Stimulated activated CD8-positive, alpha-beta memory T cell treated with anti-CD3 and anti-CD28 coated beads, Interleukin-12 subunit alpha, Interleukin-12 subunit beta, amount 100 ng/mL, for 4 hours (primary cell): ENCODE data around the gene SUN1.

Experiments
- DNase-seq: peaks from one replicate; pipeline ENCODE4 v3.0.0-alpha.2; 2020; ENCODE audit warnings: low read depth

Gene SUN1

DNA sequence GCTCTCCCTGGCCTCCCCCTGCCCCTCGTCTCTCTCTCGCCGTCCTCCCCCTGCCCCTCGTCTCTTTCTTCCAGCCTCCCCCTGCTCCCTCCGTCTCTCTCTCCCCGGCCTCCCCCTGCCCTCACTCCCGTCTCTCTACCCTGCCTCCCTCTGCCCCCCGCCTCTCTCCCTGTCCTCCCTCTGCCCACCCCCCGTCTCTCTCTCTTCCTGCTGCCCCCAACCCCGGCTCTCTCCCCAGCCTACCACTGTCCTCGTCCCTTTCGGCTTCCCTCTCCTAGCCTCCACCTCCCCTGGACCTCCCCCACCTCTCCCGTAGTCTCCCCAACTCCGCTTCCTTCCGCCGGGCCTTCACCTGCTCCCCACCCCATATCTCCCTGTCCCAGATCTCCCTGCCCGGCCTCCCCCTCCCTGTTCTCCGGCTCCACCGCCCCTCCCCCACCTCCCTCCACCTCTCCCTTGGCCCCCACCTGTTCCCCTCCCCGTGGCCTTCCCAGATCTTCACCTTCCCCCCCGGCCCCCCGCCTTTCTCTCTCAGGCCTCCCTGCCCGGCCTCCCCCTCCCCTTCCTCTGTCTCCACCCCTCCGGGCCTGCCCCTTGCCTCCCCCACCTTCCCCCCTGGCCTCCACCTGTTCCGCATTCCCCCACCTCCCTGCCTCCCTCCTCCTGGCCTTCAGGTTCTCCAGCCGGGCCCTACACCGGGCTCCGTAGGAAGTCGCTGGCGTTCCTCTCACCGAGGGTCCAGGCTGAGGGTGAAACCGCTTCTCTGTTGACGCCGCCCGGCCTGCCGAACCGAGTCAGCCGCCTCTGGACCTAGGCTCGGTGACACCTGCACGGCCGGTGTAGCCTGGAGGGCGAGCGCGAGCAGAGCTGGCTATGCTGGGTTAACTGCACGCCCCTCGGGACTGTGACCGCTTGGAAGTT is 45.3 kb downstream of the SUN1 start:
- DNase-seq = no peak

DNA sequence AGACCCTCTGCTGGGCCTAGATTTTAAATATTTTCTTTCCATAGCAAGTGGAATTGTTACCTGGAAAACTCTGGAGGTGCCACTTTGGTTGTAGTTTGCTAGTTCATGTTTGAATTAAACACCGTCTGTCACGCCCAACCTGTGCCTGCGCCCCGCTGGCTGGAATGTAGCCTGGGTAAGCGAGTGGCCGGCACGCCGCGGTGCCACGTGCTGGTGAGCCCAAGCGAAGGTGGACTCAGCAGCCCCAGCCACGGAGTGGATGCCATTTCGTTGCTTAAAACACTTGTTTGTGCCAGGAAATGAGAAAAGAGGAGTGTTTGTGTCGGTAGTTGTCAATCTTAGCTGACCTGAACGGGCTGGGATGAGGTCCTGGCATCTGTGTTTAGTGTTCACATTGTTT is 46.8 kb downstream of the SUN1 start:
- DNase-seq = no peak

DNA sequence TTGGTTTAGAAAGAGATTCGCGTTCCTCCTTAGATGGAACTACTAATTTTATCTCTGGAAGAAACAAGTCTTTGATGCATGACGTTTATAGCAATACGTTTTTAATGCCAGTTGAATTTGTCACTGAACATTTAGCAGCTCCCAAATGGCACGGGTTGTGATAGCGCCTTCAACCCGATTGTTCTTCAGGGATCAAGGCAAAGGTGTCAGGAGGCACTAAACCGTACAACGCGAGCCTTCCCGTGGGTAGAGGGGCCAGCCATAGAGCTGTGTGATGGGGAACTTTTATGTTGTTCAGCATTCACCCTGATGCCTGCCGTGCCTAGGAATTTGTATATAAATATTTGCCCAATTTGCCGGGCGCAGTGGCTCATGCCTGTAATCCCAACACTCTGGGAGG is 47.4 kb downstream of the SUN1 start:
- no peak for DNase-seq

DNA sequence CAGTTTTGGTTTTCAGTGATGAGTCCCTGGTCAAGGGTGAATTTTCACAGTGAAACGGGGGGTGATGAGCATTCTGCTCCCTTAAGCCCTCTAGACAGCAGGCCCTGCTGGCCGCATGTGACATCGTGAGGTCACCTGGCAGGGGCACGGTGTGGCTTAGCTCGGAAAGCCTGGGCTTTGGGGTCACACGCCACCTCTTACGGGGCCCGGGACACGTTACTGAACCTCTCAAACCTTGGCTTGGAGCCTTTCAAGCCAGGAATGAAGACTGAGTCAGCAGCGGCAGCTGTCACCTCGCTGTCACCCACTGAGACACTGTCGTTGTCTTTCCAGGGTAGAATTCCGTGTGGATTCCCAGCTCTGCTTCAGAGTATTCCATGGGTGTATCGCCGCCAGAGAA is 48.2 kb downstream of the SUN1 start:
- no peak for DNase-seq

DNA sequence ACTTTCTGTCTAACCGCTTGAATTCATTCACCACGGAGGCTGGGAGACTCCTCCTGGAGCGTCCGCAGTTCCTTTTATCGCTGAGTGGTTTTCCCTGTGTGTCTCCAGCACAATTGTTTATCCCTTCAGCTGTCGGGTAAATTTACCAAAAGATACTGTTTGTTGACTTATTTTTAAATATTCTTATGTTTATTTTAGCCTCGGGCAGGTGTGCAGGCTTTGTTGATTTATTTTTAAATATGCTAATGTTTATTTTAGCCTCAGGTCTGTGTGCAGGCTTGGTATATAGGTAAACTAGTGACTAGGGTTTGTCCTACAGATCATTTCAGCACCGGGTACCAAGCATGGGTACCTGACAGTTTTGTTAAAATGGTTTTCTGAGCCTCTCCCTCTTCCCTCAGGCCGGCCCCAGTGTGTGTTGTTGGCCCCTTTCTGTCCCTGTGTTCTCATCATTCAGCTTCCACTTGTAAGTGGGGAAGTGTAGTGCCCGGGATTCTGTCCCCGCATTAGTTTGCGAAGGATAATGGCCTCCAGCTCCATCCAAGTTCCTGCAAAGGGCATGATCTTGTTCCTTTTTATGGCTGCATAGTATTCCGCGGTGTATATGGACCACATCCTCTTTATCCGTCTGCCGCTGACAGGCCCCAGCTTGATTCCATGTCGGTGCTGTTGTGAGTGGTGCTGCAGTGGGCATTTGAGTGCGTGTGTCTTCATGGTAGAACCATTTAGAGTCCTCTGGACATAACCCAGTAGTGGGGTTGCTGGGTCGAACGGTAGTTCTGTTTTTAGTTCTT is 49.4 kb downstream of the SUN1 start:
- DNase-seq = no peak

DNA sequence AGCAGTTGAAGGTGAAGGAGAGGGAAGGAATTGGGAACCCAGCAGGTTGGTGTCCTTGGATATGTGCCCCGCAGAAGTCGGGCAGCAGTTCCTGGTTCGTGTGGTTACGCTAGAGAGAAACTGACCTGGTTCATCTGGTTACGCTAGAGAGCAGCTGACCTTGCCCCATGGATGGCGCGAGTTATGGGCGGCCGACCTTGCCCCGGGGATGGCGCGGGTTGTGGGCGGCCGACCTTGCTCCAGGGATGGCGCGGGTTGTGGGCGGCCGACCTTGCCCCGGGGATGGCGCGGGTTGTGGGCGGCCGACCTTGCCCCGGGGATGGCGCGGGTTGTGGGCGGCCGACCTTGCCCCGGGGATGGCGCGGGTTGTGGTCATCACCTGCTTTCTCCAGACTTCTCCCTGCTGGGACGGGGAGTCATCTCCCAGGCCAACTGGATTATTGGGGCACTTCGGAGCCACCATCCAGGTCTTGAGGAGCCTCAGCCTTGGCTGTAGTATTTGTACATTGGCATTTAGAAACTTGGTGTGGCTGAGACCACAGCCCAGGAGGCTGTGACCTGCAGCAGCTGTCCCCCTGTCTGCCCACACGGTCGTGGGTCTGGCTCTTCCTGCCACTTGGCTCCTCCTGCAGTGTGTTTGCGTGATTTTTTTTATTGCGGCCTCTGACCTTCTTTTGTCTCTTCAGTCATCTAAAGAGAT is 50.2 kb downstream of the SUN1 start:
- DNase-seq = no peak

DNA sequence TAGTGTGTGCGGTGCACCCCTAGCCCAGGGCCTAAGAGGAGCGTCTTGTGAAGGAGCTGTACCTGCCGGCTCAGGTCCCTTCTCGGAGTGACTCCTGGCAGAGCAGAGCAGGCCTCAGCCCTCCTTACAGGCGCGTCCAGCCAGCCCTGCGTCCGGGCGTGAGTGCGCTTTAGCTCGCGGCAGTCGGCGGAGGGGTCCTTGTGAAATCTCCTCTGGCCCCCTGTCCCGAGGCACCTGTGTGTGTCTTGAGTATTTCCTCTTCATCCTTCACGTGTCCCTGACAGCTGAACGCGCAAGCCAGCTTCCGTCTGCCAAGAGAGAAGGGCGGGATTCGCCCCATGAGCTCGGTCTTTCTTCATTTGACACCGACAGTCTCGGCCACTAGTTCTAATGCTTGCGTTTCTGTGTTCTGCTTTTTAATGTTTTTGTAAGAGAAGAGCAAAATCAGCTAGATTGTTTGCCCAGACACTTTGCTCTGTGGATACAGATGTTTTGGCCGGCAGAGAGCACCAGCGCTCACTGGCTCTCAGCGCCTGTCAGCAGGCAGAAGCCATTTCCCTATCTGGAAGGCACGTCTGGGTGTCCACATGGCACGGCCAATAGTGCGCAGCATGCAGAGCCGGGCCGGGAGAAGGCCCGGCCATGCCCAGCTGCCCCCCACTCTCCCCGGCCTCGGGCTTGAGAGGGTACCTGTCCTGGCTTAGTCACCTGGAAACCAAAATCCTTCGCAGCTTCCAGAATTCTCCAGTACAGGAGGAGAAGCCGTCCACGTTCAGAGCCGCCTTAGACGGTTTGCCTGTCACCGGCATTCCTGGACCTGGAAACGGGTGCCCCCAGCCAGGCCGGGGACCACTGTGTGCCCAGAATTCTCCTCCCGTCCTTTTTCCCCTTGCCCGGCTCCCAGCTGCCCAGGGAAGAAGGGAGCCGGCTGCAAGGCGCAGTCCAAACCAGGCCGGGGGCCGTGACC is 51.1 kb downstream of the SUN1 start:
- no peak for DNase-seq

DNA sequence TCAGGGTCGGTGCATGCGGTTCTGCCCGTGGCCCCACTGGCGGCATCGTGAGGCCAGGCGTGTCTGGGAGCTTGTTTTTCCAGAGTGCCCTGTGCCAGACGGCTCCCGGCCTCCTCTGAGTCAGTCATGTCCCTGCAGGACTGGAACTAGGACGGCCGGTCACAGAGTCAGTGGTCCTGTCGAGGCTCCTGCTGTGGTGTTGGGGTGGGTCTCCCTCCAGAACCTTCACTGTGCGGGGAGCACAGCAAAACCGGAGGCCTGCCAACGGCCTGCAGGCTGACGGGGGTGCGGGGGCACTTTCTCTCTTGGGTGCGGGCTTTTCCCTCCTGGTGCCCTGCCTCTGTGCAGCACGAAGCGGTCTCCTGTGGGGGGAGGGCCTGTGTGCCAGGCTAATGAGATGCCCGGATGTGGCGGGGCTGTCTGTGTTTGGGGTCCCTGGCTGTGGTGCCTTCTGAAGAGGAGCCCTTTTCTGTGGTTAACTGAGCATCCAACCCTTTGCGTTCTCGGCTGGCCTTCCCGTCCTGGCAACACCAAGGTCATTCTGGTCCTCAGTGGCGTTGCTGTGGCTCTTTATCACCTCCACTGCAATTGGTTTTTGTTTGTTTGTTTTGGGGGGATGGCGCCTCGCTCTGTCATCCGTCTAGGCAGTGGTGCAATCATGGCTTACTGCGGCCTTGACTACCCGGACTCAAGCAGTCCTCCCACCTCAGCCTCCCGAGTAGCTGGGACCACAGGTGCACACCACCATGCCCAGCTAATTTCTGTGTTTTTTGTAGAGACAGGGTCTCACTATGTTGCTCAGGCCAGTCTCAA is 52.1 kb downstream of the SUN1 start:
- DNase-seq = no peak

DNA sequence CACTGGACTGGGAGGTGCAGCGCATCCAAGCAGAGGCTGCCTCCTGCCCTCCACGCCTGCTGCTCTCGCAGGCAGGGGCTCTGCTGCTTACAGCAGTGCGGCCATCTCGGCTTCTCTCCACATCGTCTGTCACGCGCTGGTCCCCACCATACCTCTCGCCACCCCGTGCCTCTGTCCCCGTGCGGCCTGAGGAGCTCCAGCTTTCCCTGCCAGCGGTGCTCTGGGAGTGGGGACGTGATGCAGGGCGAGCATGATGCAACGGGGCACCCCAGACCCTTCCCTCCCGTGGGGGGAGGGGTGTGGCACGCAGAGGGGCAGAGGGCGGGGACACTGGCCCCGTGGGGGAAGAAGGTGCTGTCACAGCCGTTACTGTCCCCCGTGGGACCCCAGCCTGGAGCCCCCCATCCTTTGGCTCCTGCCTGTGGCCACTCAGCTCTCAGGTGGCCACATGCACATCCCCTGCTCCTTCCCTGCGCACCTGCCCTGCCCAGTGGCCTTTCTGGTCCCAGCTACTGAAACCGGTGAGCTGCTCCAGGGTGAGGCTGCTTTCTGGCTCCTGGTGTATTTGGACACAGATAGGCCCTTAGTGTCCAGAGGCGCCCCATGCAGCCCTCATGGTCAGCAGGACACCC is 53.1 kb downstream of the SUN1 start:
- no peak for DNase-seq

DNA sequence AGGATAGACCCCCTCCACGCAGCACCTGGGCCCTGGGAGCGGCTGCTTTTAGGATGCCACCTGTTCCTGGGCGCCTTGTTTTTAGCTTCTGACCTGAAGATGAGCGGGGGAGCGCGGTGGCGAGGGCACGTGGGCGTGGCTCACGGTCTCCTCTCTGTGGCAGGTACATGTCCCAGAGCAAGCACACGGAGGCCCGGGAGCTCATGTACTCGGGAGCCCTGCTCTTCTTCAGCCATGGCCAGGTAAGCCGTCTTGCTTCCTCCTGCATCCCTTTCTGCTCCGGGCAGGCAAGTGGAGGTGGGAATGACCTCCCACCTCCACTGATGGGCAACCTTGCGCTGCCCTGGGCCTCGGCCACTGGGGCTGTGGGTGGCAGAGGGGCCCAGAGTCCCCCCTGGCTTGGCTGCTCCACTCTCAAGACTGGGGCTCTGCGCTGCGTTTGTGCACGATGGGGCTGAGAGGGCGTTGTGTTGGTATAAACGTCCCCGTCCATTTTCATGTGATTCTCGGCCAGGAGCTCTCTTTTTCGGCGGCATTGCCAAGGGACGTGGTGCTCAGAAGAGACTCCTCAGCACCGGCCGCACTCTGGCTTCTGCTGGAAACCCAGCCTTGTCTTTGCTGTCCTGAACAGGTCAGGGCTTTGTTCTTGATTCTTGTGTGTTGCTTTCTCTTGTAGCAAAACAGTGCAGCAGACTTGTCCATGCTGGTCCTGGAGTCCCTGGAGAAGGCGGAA is 53.8 kb downstream of the SUN1 start:
- DNase-seq = no peak

DNA sequence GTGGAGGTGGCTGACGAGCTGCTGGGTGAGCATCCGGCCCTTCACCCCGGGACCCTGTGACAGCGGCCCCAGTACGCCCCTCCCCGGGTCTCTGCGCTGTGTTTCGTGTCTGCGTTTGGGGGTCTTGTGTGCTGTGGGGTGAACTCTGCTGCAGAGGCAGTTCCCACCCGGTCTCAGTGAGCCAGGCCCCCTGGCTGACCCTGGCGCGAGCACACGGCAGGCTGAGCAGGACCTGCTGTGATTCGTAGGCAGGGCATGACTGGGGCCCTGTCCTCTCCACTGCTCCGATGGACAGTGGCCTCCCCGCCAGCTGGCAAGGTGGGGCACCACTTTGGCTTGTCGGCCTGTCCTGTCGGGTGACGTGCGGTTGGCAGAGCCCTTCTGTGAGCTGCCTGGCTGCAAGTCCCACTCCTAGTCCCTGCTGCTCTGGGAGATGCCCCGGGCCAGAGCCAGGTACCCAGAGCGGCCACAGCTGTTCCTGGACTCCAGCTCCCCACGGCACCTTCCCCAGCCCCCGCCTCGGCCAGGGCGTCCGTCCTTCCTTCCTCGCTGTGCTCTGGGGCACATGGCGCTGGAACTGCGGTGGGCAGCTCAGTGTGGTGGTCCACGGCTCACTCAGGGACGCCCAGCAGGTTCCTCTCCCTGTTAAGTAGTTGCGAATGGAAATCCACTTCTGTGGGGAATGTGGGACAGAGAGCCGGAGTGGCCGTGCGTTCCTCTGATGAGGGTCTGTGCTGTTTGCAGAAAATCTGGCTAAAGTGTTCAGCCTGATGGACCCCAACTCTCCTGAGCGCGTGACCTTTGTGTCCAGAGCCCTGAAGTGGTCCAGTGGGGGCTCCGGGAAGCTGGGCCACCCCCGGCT is 54.6 kb downstream of the SUN1 start:
- no peak for DNase-seq

DNA sequence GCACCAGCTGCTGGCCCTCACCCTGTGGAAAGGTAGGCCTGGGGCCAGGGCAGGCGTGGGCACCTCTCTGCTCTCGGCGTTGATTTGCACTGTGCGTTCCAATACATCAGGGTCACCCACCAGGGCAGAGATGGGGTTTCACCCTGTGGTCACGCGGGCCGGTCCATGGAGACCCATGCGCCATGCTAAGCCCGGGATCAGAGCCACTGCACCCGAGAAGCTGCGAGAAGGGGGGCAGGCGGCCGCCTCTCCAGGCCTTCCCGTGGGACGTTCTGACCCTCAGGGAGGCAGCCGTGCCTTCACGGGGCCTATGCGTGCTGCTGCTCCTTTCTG is 55.2 kb downstream of the SUN1 start:
- DNase-seq = no peak

DNA sequence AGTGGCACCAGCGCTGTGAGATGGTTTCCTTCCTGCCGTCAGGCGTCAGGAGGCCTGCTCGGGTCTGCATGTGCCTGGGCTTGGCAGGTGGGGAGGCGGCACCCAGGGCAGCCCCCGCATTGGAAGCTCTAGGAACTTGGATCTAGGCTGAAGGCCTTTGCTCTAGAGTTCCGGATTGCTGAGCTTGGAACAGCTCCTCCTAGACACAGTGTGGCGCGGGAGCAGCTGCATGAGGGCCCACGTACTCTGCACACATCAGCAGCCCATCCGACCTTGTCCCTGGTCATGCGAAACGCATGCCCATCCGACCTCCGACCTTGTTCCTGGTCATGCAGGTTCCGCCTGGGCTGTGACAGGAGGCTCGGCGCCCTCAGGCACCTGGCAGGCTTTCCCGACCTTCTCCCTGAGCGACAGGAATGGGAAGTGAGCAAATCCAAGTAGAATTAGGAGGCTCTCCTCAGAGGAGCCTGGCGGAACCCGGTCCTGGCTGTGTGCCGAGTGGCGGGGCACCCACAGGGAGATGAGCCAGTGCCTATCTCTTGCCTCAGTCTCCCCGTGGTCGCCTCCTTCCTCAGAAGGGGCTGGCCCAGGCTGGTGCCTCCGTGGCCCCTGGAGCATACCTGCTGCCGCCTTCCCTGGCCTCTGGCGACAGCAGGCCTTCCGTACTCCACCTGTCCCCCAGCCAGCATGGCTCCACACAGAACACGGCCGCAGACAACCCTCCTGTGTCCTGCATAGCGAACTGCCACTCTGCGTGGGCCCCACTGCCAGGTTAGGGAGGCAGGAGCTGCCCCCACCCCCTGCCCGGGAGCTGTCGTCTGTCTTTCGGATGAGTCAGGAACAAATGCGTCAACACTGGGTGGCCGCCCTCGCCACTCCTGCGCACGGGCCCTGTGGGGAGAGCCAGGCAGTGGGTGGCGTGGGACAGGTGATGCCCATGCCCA is 56.1 kb downstream of the SUN1 start:
- DNase-seq = no peak

DNA sequence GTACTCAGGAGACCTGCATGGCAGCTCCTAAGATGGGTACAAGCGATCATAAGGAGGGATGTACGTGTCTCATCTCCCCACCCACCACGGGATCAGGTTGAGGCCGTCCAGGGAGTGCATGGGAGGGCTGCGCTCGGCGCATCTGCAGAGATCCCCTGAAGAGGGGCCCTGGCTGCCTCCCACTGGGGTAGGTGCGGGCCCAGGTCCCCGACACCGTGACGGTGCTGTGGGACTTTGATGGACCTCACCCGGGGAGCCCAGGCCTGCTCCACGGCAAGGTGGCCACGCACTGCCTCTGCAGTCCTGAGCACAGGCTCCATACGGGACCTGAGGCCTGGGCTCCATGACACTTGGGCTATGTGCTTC is 56.7 kb downstream of the SUN1 start:
- no peak for DNase-seq

DNA sequence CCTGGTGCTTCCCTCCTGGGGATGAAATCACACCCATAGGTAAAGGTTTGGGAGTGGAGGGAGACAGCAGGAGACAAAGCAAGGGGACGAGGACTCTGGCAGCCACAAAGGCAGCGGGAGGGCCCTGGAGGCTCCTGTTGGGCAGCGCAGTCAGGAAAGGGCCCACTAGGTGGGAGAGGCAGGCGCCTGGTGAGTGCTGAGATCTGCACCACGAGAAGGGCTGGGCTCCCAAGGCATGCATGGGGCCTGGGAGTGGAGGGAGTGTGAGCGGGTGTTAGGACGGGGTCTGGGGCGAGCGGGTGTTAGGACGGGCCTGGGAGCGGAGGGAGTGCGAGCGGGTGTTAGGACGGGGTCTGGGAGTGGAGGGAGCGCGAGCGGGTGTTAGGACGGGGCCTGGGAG is 57.1 kb downstream of the SUN1 start:
- no peak for DNase-seq

DNA sequence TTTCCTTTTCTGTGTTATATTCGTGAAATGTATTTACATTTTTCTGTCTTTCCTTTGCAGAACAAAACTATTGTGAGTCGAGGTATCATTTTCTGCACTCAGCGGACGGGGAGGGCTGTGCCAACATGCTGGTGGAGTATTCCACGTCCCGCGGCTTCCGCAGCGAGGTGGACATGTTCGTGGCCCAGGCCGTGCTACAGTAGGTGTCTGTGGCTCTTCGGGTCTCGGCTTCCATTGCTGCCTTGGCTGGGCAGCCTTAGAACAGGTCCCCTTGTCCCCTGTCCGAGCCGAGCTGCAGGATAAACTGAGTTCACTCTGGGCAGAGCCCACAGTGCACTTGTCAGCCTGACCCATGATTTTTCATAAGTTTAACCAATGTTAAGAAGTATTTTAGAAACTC is 58.6 kb downstream of the SUN1 start:
- DNase-seq = no peak

DNA sequence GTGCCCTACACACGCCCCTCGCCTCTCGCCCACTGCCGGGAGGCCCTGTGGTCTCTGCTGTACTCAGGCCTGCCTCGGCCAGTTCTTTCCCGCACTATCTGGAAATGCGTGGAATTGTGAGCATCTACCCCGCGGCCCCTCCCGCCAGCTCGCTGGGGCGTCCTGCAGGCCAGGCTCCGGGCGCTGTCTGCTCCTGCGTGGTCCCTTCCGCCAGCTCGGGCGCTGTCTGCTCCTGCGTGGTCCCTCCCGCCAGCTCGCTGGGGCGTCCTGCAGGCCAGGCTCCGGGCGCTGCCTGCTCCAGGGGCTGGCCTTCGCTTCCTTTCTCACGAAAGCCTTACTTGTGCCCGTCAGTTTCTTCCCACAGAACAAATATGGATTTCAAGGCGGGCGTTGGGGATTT is 59.0 kb downstream of the SUN1 start:
- no peak for DNase-seq

DNA sequence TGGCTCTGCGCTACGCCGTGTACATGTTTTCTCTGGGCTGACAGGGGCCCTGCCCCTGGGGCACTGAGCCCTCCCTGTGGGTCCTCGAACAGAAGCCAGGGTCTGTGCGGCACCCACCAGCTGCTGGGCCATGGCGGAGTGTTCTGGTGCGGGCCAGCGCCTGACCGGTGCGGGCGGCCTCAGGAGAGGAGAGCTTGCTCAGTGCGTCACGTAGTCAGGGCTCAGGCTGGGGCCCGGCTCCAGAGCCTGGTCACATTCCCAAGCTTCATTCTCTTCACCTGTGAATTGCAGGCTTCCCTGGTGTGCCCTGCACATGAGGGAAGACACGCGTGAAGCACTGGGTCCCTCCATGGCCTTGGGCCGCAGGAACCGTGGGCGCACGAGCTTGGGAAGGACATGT is 59.5 kb downstream of the SUN1 start:
- DNase-seq = no peak
